ENCODE results near the gene EIF2S1. TPM values are rescaled to one million over a fixed set of nuclear protein-coding genes. Genes with fewer than 3 reads are reported as not detected.

The EIF2S1 gene
- total and polyA plus RNA-seq, 4 donors = 32.3 to 84.6 (median 70.1) TPM

DNA sequence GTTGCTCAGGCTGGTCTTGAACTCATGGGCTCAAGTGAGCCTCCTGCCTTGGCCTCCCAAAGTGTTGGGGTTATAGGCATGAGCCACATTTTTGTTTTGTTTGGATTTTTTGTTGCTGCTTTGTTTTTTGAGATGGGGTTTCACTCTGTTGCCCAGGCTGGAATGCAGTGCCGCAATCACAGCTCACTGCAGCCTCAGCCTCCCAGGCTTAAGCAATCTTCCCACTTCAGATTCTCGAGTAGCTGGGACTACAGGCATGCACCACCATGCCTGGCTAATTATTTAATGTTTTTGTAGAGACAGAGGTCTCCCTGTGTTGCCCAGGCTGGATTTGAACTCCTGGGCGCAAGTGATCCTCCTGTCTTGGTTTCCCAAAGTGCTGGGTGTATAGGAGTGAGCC is 57.5 kb downstream of the EIF2S1 start:
- TF ChIP-seq TAF1 (conservative IDR thresholded peaks at IDR 0.05) (no peak), FOXA2 (IDR thresholded peaks at IDR 0.05) (no peak), JUND (IDR thresholded peaks at IDR 0.05) (no peak), SP1 (IDR thresholded peaks at IDR 0.05) (no peak), RXRA (IDR thresholded peaks at IDR 0.05) (no peak), NR2F2 (IDR thresholded peaks at IDR 0.05) (no peak), FOXA1 (IDR thresholded peaks at IDR 0.05) (no peak), EGR1 (IDR thresholded peaks at IDR 0.05; ENCODE audit: low read depth in 2 of 2) (no peak), YY1 (IDR thresholded peaks at IDR 0.05) (no peak), HNF4G (IDR thresholded peaks at IDR 0.05) (no peak), RAD21 (IDR thresholded peaks at IDR 0.05) (no peak)
- TF ChIP-seq, protein P1, sequence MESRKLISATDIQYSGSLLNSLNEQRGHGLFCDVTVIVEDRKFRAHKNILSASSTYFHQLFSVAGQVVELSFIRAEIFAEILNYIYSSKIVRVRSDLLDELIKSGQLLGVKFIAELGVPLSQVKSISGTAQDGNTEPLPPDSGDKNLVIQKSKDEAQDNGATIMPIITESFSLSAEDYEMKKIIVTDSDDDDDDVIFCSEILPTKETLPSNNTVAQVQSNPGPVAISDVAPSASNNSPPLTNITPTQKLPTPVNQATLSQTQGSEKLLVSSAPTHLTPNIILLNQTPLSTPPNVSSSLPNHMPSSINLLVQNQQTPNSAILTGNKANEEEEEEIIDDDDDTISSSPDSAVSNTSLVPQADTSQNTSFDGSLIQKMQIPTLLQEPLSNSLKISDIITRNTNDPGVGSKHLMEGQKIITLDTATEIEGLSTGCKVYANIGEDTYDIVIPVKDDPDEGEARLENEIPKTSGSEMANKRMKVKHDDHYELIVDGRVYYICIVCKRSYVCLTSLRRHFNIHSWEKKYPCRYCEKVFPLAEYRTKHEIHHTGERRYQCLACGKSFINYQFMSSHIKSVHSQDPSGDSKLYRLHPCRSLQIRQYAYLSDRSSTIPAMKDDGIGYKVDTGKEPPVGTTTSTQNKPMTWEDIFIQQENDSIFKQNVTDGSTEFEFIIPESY (IDR thresholded peaks at IDR 0.05) = no peak
- TF ChIP-seq, protein P2, sequence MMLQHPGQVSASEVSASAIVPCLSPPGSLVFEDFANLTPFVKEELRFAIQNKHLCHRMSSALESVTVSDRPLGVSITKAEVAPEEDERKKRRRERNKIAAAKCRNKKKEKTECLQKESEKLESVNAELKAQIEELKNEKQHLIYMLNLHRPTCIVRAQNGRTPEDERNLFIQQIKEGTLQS (IDR thresholded peaks at IDR 0.05) = no peak
- TF ChIP-seq, protein P3, sequence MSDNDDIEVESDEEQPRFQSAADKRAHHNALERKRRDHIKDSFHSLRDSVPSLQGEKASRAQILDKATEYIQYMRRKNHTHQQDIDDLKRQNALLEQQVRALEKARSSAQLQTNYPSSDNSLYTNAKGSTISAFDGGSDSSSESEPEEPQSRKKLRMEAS (IDR thresholded peaks at IDR 0.05) = no peak
- TF ChIP-seq, protein P4, sequence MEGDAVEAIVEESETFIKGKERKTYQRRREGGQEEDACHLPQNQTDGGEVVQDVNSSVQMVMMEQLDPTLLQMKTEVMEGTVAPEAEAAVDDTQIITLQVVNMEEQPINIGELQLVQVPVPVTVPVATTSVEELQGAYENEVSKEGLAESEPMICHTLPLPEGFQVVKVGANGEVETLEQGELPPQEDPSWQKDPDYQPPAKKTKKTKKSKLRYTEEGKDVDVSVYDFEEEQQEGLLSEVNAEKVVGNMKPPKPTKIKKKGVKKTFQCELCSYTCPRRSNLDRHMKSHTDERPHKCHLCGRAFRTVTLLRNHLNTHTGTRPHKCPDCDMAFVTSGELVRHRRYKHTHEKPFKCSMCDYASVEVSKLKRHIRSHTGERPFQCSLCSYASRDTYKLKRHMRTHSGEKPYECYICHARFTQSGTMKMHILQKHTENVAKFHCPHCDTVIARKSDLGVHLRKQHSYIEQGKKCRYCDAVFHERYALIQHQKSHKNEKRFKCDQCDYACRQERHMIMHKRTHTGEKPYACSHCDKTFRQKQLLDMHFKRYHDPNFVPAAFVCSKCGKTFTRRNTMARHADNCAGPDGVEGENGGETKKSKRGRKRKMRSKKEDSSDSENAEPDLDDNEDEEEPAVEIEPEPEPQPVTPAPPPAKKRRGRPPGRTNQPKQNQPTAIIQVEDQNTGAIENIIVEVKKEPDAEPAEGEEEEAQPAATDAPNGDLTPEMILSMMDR (IDR thresholded peaks at IDR 0.05; ENCODE audit: low read depth, low read length, missing input control) = no peak
- DNase-seq (ENCODE audit: low spot score) = no peak
- no peak overlapping the region for H3K9ac ChIP-seq (ENCODE audit: low read depth in 1 of 2, low read length in 2 of 2)

GRCh38 chr14:67418401-67419191 is 58.5 kb downstream of the EIF2S1 start:
- TF ChIP-seq RAD21 (IDR thresholded peaks at IDR 0.05) (no peak), RXRA (IDR thresholded peaks at IDR 0.05) (no peak), HNF4G (IDR thresholded peaks at IDR 0.05) (no peak), NR2F2 (IDR thresholded peaks at IDR 0.05) (no peak), SP1 (IDR thresholded peaks at IDR 0.05) (no peak), GABPA (IDR thresholded peaks at IDR 0.05 in 1 of 2, conservative IDR thresholded peaks at IDR 0.05 in 1 of 2) (no peak), FOXA1 (IDR thresholded peaks at IDR 0.05) (no peak)
- TF ChIP-seq, protein P2 (IDR thresholded peaks at IDR 0.05) = no peak
- TF ChIP-seq, protein P3 (IDR thresholded peaks at IDR 0.05) = no peak
- TF ChIP-seq, protein P1 (IDR thresholded peaks at IDR 0.05) = no peak
- Histone ChIP-seq H3K27me3 (ENCODE audit: control insufficient read depth in 4 of 4, insufficient read depth in 4 of 4, low read length in 3 of 4) (no peaks in the 10 kb centered on the region), H3K9me3 (ENCODE audit: control insufficient read depth in 4 of 4, low read length in 3 of 4) (no peaks in the 10 kb centered on the region), H3K36me3 (ENCODE audit: control insufficient read depth in 4 of 4, insufficient read depth in 3 of 4, low read depth in 1 of 4, low read length in 3 of 4) (no peaks in the 10 kb centered on the region), H3K4me3 (ENCODE audit: low read depth in 1 of 3, low read length in 3 of 3) (no peak overlapping the region), H3K9ac (ENCODE audit: low read depth in 1 of 2, low read length in 2 of 2) (no peak overlapping the region), H3K4me1 (ENCODE audit: control insufficient read depth in 4 of 4, insufficient read depth in 4 of 4, low read length in 3 of 4) (no peaks in the 10 kb centered on the region), H3K27ac (ENCODE audit: low read depth in 1 of 2, low read length in 2 of 2) (no peak overlapping the region)
- peak; percentile 75 for DNase-seq (ENCODE audit: low spot score)
- WGBS = 87% methylated on average over 11 of the region's 11 CpGs

More for the DNA sequence above, 57.5 kb downstream of the EIF2S1 start:
- Histone ChIP-seq H3K27me3 (ENCODE audit: control insufficient read depth in 4 of 4, insufficient read depth in 4 of 4, low read length in 3 of 4) (no peaks in the 10 kb centered on the region), H3K27ac (ENCODE audit: low read depth in 1 of 2, low read length in 2 of 2) (no peak overlapping the region), H3K36me3 (ENCODE audit: control insufficient read depth in 4 of 4, insufficient read depth in 3 of 4, low read depth in 1 of 4, low read length in 3 of 4) (no peaks in the 10 kb centered on the region), H3K9me3 (ENCODE audit: control insufficient read depth in 4 of 4, low read length in 3 of 4) (no peaks in the 10 kb centered on the region), H3K4me1 (ENCODE audit: control insufficient read depth in 4 of 4, insufficient read depth in 4 of 4, low read length in 3 of 4) (no peaks in the 10 kb centered on the region), H3K4me3 (ENCODE audit: low read depth in 1 of 3, low read length in 3 of 3) (no peak overlapping the region)
- 88% methylated on average over 3 of the region's 3 CpGs for WGBS

All from liver (tissue), 9 donors.